GM18861 (cell line): Measurements from ENCODE around the gene GSAP.

Source experiments
- ATAC-seq: cut with Tn5 transposase; IDR thresholded peaks from one replicate; pipeline ENCODE4 v1.9.1; 2021; ENCODE audit not compliant: unreplicated experiment

GSAP gene

GRCh38 chr7:77441046-77441445, 24.9 kb upstream of the GSAP start:
- no peak for ATAC-seq

- ATAC-seq: no peak
Measured at GRCh38 chr7:77439572-77439971, 23.4 kb upstream of the GSAP start.

GRCh38 chr7:77438131-77438530, 22.0 kb upstream of the GSAP start:
- no peak for ATAC-seq

- ATAC-seq: no peak
Measured at GRCh38 chr7:77434570-77435275, 18.6 kb upstream of the GSAP start.

- no peak for ATAC-seq
Measured at GRCh38 chr7:77433901-77434300, 17.8 kb upstream of the GSAP start.

GRCh38 chr7:77430927-77431326, 14.8 kb upstream of the GSAP start:
- ATAC-seq: no peak

- ATAC-seq: no peak
Measured at GRCh38 chr7:77428777-77429231, 12.7 kb upstream of the GSAP start.

- ATAC-seq: no peak
Measured at GRCh38 chr7:77427996-77428603, 12.0 kb upstream of the GSAP start.

GRCh38 chr7:77426521-77427051, 10.4 kb upstream of the GSAP start:
- no peak for ATAC-seq

GRCh38 chr7:77426052-77426404, 9.9 kb upstream of the GSAP start:
- ATAC-seq: no peak

GRCh38 chr7:77425101-77426051, 9.2 kb upstream of the GSAP start:
- no peak for ATAC-seq

GRCh38 chr7:77422500-77422899, 6.4 kb upstream of the GSAP start:
- no peak for ATAC-seq

GRCh38 chr7:77420986-77421672, 5.0 kb upstream of the GSAP start:
- ATAC-seq: no peak

GRCh38 chr7:77420438-77420837, 4.3 kb upstream of the GSAP start:
- no peak for ATAC-seq

- no peak for ATAC-seq
Measured at GRCh38 chr7:77419102-77419501, 3.0 kb upstream of the GSAP start.

GRCh38 chr7:77417801-77418200, 1.7 kb upstream of the GSAP start:
- no peak for ATAC-seq

- ATAC-seq: no peak
Measured at GRCh38 chr7:77416621-77417371, 647 bp upstream of the GSAP start.

GRCh38 chr7:77415476-77415822, 700 bp downstream of the GSAP start:
- ATAC-seq: no peak

GRCh38 chr7:77413861-77414424, 2.2 kb downstream of the GSAP start:
- no peak for ATAC-seq

GRCh38 chr7:77413128-77413527, 3.0 kb downstream of the GSAP start:
- ATAC-seq: no peak
